NCI-H524 treated with DMSO at 0.1 percent for 48 hours (cell line): ENCODE measurements around the gene PHF3.

ENCODE experiments used
- DNase-seq: peaks from one replicate; lab custom pipeline; 2025; lab: John Stamatoyannopoulos, UW

PHF3 gene

GRCh38 chr6:63635588-63636517 lies at the start of gene PHF3:
Gene PHF3 (plus strand): TSS chr6:63635802. CDS start chr6:63646552, 10,750 bp downstream.
- peak; percentile 39 for DNase-seq

- no peak for DNase-seq
Observed at GRCh38 chr6:63589952-63590411, 45.6 kb upstream of the PHF3 start.

- DNase-seq: no peak
Observed at GRCh38 chr6:63592886-63593285, 42.7 kb upstream of the PHF3 start.

GRCh38 chr6:63597141-63598048 lies 38.2 kb upstream of the PHF3 start:
- DNase-seq: no peak

GRCh38 chr6:63598049-63599036 lies 37.3 kb upstream of the PHF3 start:
- peak; percentile 39 for DNase-seq

GRCh38 chr6:63599243-63599642 lies 36.4 kb upstream of the PHF3 start:
- no peak for DNase-seq

- no peak for DNase-seq
Observed at GRCh38 chr6:63600136-63600535, 35.5 kb upstream of the PHF3 start.

GRCh38 chr6:63609231-63609630 lies 26.4 kb upstream of the PHF3 start:
- DNase-seq: no peak

- no peak for DNase-seq
Observed at GRCh38 chr6:63610944-63611343, 24.7 kb upstream of the PHF3 start.

GRCh38 chr6:63611560-63611959 lies 24.0 kb upstream of the PHF3 start:
- no peak for DNase-seq

- no peak for DNase-seq
Observed at GRCh38 chr6:63615590-63615989, 20.0 kb upstream of the PHF3 start.

GRCh38 chr6:63624091-63624490 lies 11.5 kb upstream of the PHF3 start:
- no peak for DNase-seq

- DNase-seq: no peak
Observed at GRCh38 chr6:63630466-63630865, 5.1 kb upstream of the PHF3 start.

- DNase-seq: no peak
Observed at GRCh38 chr6:63634630-63635029, 972 bp upstream of the PHF3 start.

GRCh38 chr6:63635215-63635587 lies 401 bp upstream of the PHF3 start:
- DNase-seq: no peak

GRCh38 chr6:63636518-63637021 lies 968 bp downstream of the PHF3 start:
- DNase-seq: peak; percentile 22

GRCh38 chr6:63637865-63638445 lies 2.4 kb downstream of the PHF3 start:
- DNase-seq: no peak

- no peak for DNase-seq
Observed at GRCh38 chr6:63640062-63640461, 4.5 kb downstream of the PHF3 start.

- no peak for DNase-seq
Observed at GRCh38 chr6:63643862-63644261, 8.3 kb downstream of the PHF3 start.

- DNase-seq: no peak
Observed at GRCh38 chr6:63644668-63645326, 9.2 kb downstream of the PHF3 start.
